Measurements from ENCODE around the gene GATA3. TPM values are rescaled to one million over a fixed set of nuclear protein-coding genes. Genes with fewer than 3 reads are reported as not detected.

The GATA3 gene
- total RNA-seq, 1 donor from 2014 or later: not detected

- Histone ChIP-seq H3F3A (ENCODE audit: low read depth) (peaks cover 6% of the 10 kb centered on the region), H4K20me1 (ENCODE audit: low read depth) (no peaks in the 10 kb centered on the region), H3K36me3 (no peaks in the 10 kb centered on the region), H3K79me2 (ENCODE audit: low read depth) (no peaks in the 10 kb centered on the region), H3K9ac (no peak overlapping the region), H3K4me2 (no peak overlapping the region), H3K27me3 (peaks cover 32% of the 10 kb centered on the region), H3K27ac (no peak overlapping the region), H2AFZ (replicated peaks) (no peak overlapping the region), H3K4me3 (no peak overlapping the region), H3K9me3 (ENCODE audit: low read depth) (no peaks in the 10 kb centered on the region), H3K4me1 (peaks cover 9% of the 10 kb centered on the region)
- DNase-seq (ENCODE audit: low spot score): no peak
- Mint-ChIP-seq H3K27me3 (ENCODE audit: insufficient read depth, low read depth) (peaks cover 16% of the 10 kb centered on the region), H3K27ac (no peak overlapping the region), H3K4me3 (no peak overlapping the region), H3K36me3 (no peaks in the 10 kb centered on the region), H3K9me3 (no peaks in the 10 kb centered on the region), H3K4me1 (peaks cover 5% of the 10 kb centered on the region)
- TF ChIP-seq CTCF (IDR thresholded peaks at IDR 0.05) (no peak), EZH2 (IDR thresholded peaks at IDR 0.05) (no peak), EZH2phosphoT487 (IDR thresholded peaks at IDR 0.05) (no peak)
Observed at GRCh38 chr10:8069108-8069507, 14.6 kb downstream of the GATA3 start.

GRCh38 chr10:8069627-8070026, 15.1 kb downstream of the GATA3 start:
- peaks cover 4% of the 10 kb centered on the region for H3K4me1 ChIP-seq

GRCh38 chr10:8070440-8070839, 16.0 kb downstream of the GATA3 start:
- H3K4me3 ChIP-seq: no peak overlapping the region
- H3F3A ChIP-seq (ENCODE audit: low read depth): no peaks in the 10 kb centered on the region
- no peak for DNase-seq (ENCODE audit: low spot score)
- peaks cover 24% of the 10 kb centered on the region for H3K27me3 ChIP-seq
- Mint-ChIP-seq H3K9me3 (no peaks in the 10 kb centered on the region), H3K36me3 (no peaks in the 10 kb centered on the region), H3K27ac (no peak overlapping the region), H3K4me3 (no peak overlapping the region), H3K27me3 (ENCODE audit: insufficient read depth, low read depth) (peaks cover 8% of the 10 kb centered on the region), H3K4me1 (peaks cover 7% of the 10 kb centered on the region)
- no peak overlapping the region for H3K9ac ChIP-seq
- H3K27ac ChIP-seq: no peak overlapping the region
- no peaks in the 10 kb centered on the region for H3K36me3 ChIP-seq
- no peak for TF ChIP-seq EZH2 (IDR thresholded peaks at IDR 0.05)
- TF ChIP-seq CTCF (IDR thresholded peaks at IDR 0.05): no peak
- TF ChIP-seq EZH2phosphoT487 (IDR thresholded peaks at IDR 0.05): no peak
- no peak overlapping the region for H2AFZ ChIP-seq (replicated peaks)
- H3K9me3 ChIP-seq (ENCODE audit: low read depth): no peaks in the 10 kb centered on the region
- H4K20me1 ChIP-seq (ENCODE audit: low read depth): no peaks in the 10 kb centered on the region
- H3K4me2 ChIP-seq: no peak overlapping the region
- no peaks in the 10 kb centered on the region for H3K79me2 ChIP-seq (ENCODE audit: low read depth)
- H3K4me1 ChIP-seq: peaks cover 7% of the 10 kb centered on the region

More at GRCh38 chr10:8069627-8070026, 15.1 kb downstream of the GATA3 start:
- Mint-ChIP-seq H3K4me1 (peaks cover under 1% of the 10 kb centered on the region), H3K27ac (no peak overlapping the region), H3K9me3 (no peaks in the 10 kb centered on the region), H3K4me3 (no peak overlapping the region), H3K36me3 (no peaks in the 10 kb centered on the region), H3K27me3 (ENCODE audit: insufficient read depth, low read depth) (peaks cover 11% of the 10 kb centered on the region)
- Histone ChIP-seq H2AFZ (replicated peaks) (no peak overlapping the region), H3K27ac (no peak overlapping the region), H3K36me3 (no peaks in the 10 kb centered on the region), H3K79me2 (ENCODE audit: low read depth) (no peaks in the 10 kb centered on the region), H3F3A (ENCODE audit: low read depth) (peaks cover 1% of the 10 kb centered on the region), H3K4me3 (no peak overlapping the region), H4K20me1 (ENCODE audit: low read depth) (no peaks in the 10 kb centered on the region), H3K4me2 (no peak overlapping the region), H3K9ac (no peak overlapping the region), H3K27me3 (peaks cover 27% of the 10 kb centered on the region), H3K9me3 (ENCODE audit: low read depth) (no peaks in the 10 kb centered on the region)
- DNase-seq (ENCODE audit: low spot score): no peak
- no peak for TF ChIP-seq EZH2 (IDR thresholded peaks at IDR 0.05)
- TF ChIP-seq CTCF (IDR thresholded peaks at IDR 0.05): no peak
- no peak for TF ChIP-seq EZH2phosphoT487 (IDR thresholded peaks at IDR 0.05)

Data from neural progenitor cell (in vitro differentiated cells).